ENCODE data around the gene CHCHD10. TPM values are rescaled to one million over a fixed set of nuclear protein-coding genes. Genes with fewer than 3 reads are reported as not detected.

The CHCHD10 gene
- total and polyA plus RNA-seq, 11 donors: 374 to 2,069 (median 944) TPM

GRCh38 chr22:23789121-23789520 is 21.3 kb upstream of the CHCHD10 start:
- Histone ChIP-seq H3K27me3 (no peaks in the 10 kb centered on the region), H3K9me3 (no peaks in the 10 kb centered on the region), H3K36me3 (peaks cover 0 to 34% (median 25%) of the 10 kb centered on the region in 9 donors), H3K4me3 (no peak overlapping the region), H3K27ac (peak overlapping the region in 4 of 12 donors; percentile 33 to 53 (median 44)), H3K4me1 (peaks cover 8 to 59% (median 47%) of the 10 kb centered on the region in 12 donors)
- 71 to 77% (median 76%) methylated on average over 4 of the region's 4 CpGs for WGBS, 4 donors
- peak in 1 of 5 donors; percentile 10 for DNase-seq
- intact Hi-C loops (cut with DNase I): loop anchor here in 4 of 10 donors (2.0 to 5.0 kb wide), 4 partner anchors 18 to 58 kb away; partner anchors contain the start of gene DERL3 (in 1 of the 4)
- no peak for TF ChIP-seq CTCF (IDR thresholded peaks at IDR 0.05)
- TF ChIP-seq POLR2A (IDR thresholded peaks at IDR 0.05): no peak
- no peak for ATAC-seq

- peaks cover 8 to 59% (median 47%) of the 10 kb centered on the region in 12 donors for H3K4me1 ChIP-seq
Measured at GRCh38 chr22:23787910-23788309, 20.1 kb upstream of the CHCHD10 start.

GRCh38 chr22:23787600-23787896 is 19.8 kb upstream of the CHCHD10 start:
- no peak for ATAC-seq
- TF ChIP-seq CTCF (IDR thresholded peaks at IDR 0.05): no peak
- TF ChIP-seq POLR2A (IDR thresholded peaks at IDR 0.05): no peak
- Histone ChIP-seq H3K4me1 (peaks cover 8 to 59% (median 47%) of the 10 kb centered on the region in 12 donors), H3K27ac (peak overlapping the region; percentile 91 to 100 (median 100)), H3K4me3 (peak overlapping the region; percentile 63 to 100 (median 96)), H3K36me3 (peaks cover 0 to 18% (median 9%) of the 10 kb centered on the region in 9 donors), H3K9me3 (no peaks in the 10 kb centered on the region), H3K27me3 (no peaks in the 10 kb centered on the region)
- DNase-seq: no peak
- intact Hi-C loops (cut with DNase I): loop anchor here in 5 of 10 donors (1.0 to 5.0 kb wide), 5 partner anchors 15 to 60 kb away; partner anchors contain the start of genes DERL3 (in 1 of the 5) and MMP11 (in 1 of the 5)
- 0 to 4% (median 2%) methylated on average over 5 of the region's 5 CpGs for WGBS, 4 donors

More at GRCh38 chr22:23787910-23788309, 20.1 kb upstream of the CHCHD10 start:
- no peaks in the 10 kb centered on the region for H3K9me3 ChIP-seq
- peak overlapping the region; percentile 63 to 100 (median 96) for H3K4me3 ChIP-seq
- ATAC-seq (no peak), DNase-seq (peak in 1 of 5 donors; percentile 7)
- peak overlapping the region in 8 of 12 donors; percentile 99 to 100 (median 100) for H3K27ac ChIP-seq
- WGBS, 4 donors: 53 to 61% (median 58%) methylated on average over 3 of the region's 3 CpGs
- TF ChIP-seq POLR2A (IDR thresholded peaks at IDR 0.05) (no peak), CTCF (IDR thresholded peaks at IDR 0.05) (no peak)
- peaks cover 0 to 22% (median 12%) of the 10 kb centered on the region in 9 donors for H3K36me3 ChIP-seq
- intact Hi-C loops (cut with DNase I): loop anchor here in 5 of 10 donors (1.0 to 5.0 kb wide), 6 partner anchors 15 to 59 kb away; partner anchors contain the start of genes DERL3 (in 1 of the 5) and MMP11 (in 1 of the 5)
- H3K27me3 ChIP-seq: no peaks in the 10 kb centered on the region

GRCh38 chr22:23786752-23787599 is 19.2 kb upstream of the CHCHD10 start, which contains the start of gene SMARCB1:
Gene SMARCB1, plus strand, starts transcription at chr22:23786966. Its CDS starts 204 bp downstream, at chr22:23787170.
- peak; percentile 82 to 94 (median 92) for ATAC-seq
- DNase-seq: peak; percentile 92 to 96 (median 94)
- H3K9me3 ChIP-seq: no peaks in the 10 kb centered on the region
- H3K4me1 ChIP-seq: peaks cover 8 to 56% (median 47%) of the 10 kb centered on the region in 12 donors
- 0% methylated on average over 48 to 97 of the region's 97 CpGs for WGBS, 4 donors
- intact Hi-C loops (cut with DNase I): loop anchor here in 5 of 10 donors (1.0 to 5.0 kb wide), 5 partner anchors 14 to 60 kb away; partner anchors contain the start of genes DERL3 (in 1 of the 5) and MMP11 (in 1 of the 5)
- H3K4me3 ChIP-seq: peak within 1 kb of the TSS; percentile 63 to 100 (median 96)
- H3K36me3 ChIP-seq: peaks cover 0 to 12% (median 3%) of the 10 kb centered on the region in 9 donors
- peak in 1 of 2 donors; percentile 84 for TF ChIP-seq POLR2A (IDR thresholded peaks at IDR 0.05)
- no peak for TF ChIP-seq CTCF (IDR thresholded peaks at IDR 0.05)
- H3K27me3 ChIP-seq: no peaks in the 10 kb centered on the region
- peak within 1 kb of the TSS; percentile 91 to 100 (median 100) for H3K27ac ChIP-seq

Data from heart left ventricle (tissue), 16 donors.